Upper lobe of left lung (tissue), 6 donors: ENCODE results near the gene TJP3. TPM values are rescaled to one million over a fixed set of nuclear protein-coding genes. Genes with fewer than 3 reads are reported as not detected.

Source experiments
- ATAC-seq, 2 donors: fragments of 200-7000 bp; cut with Tn5 transposase; one replicate each; pipeline ENCODE4 v1.9.1; 2022; ENCODE audit warnings: mild to moderate bottlenecking in 2 of 2, moderate library complexity in 2 of 2; ENCODE audit not compliant: low FRiP score in 2 of 2
- DNase-seq, 2 donors: peaks; one replicate each; pipeline ENCODE4 v3.0.0-alpha.2; 2019 to 2020
- H3K27ac ChIP-seq, 4 donors: fragments of 200-600 bp; sonication (generic); one replicate each; pipeline ENCODE4 v1.5.1; 2016 to 2019
- H3K27me3 ChIP-seq, 4 donors: fragments of 200-600 bp; sonication (generic); one replicate each; pipeline ENCODE4 v1.5.1; 2017 to 2019
- H3K36me3 ChIP-seq, 4 donors: fragments of 200-600 bp; sonication (generic); one replicate each; pipeline ENCODE4 v1.5.1; 2016 to 2019
- H3K4me1 ChIP-seq, 4 donors: fragments of 200-600 bp; sonication (generic); one replicate each; pipeline ENCODE4 v1.5.1; 2018 to 2019
- H3K4me3 ChIP-seq, 4 donors: fragments of 200-600 bp; sonication (generic); one replicate each; pipeline ENCODE4 v1.5.1; 2017 to 2019; ENCODE audit warnings: mild to moderate bottlenecking in 2 of 4, moderate library complexity in 1 of 4
- H3K9me3 ChIP-seq, 4 donors: fragments of 200-600 bp; sonication (generic); one replicate each; pipeline ENCODE4 v1.5.1; 2018 to 2019
- CTCF ChIP-seq, 6 experiments: fragments of 450-650 bp in 4 of 6; fragments of 200-600 bp in 2 of 6; sonication (generic) in 2 of 6; IDR thresholded peaks; one replicate each; pipeline ENCODE4 v1.5.1; 2016 to 2019; ENCODE audit warnings: antibody characterized with exemption in 6 of 6
- EP300 ChIP-seq, 4 donors: sonication (generic); formaldehyde crosslinking; IDR thresholded peaks; one replicate each; pipeline ENCODE4 v1.5.1; 2017; ENCODE audit warnings: antibody characterized with exemption in 4 of 4, control low read depth in 2 of 4
- POLR2A ChIP-seq, 4 donors: fragments of 450-650 bp; IDR thresholded peaks; one replicate each; pipeline ENCODE4 v1.5.1; 2016 to 2017; ENCODE audit warnings: antibody characterized with exemption in 4 of 4, mild to moderate bottlenecking in 2 of 4
- POLR2AphosphoS5 ChIP-seq, 2 donors: sonication (generic); formaldehyde crosslinking; IDR thresholded peaks; one replicate each; pipeline ENCODE4 v1.5.1; 2017; ENCODE audit warnings: antibody characterized with exemption in 2 of 2
- WGBS, 2 donors: methylation state at CpG; one replicate each; pipeline ENCODE4 v1.1.5; 2017 to 2018; 5-methylcytosine and 5-hydroxymethylcytosine counted together
- total RNA-seq, 6 donors: library from RNA; depleted of rRNA in 4 of 6; stranded (reverse); fragments of >200 nt in 4 of 6; gene quantifications; one replicate each; pipeline versions ENCODE4 v1.1.0 to v1.2.1, GENCODE V29; 2016 to 2021
- donor health status: DM: no; HTN: no; CAD: no; lungs with moderate emphysema.
- donor health status: DM: no; HTN: yes; CAD: no; lungs with severe emphysema.

The TJP3 gene
- total RNA-seq, 6 donors from 2014 or later = 27.2 to 94.3 (median 55.5) TPM

GRCh38 chr19:3760871-3761361 is 52.7 kb downstream of the TJP3 start:
- Histone ChIP-seq H3K27ac (peak overlapping the region; percentile 83 to 99 (median 94)), H3K36me3 (peaks cover 0 to 40% (median 24%) of the 10 kb centered on the region in 4 donors), H3K4me1 (peaks cover 34 to 43% (median 38%) of the 10 kb centered on the region in 4 donors), H3K4me3 (peak overlapping the region; percentile 80 to 97 (median 84)), H3K27me3 (no peaks in the 10 kb centered on the region), H3K9me3 (no peaks in the 10 kb centered on the region)
- DNase-seq = no peak
- ATAC-seq = no peak
- TF ChIP-seq POLR2A (IDR thresholded peaks at IDR 0.05) (no peak), EP300 (IDR thresholded peaks at IDR 0.05) (no peak), CTCF (IDR thresholded peaks at IDR 0.05) (no peak), POLR2AphosphoS5 (IDR thresholded peaks at IDR 0.05) (no peak)
- 20 to 28% methylated on average over 7 of the region's 7 CpGs for WGBS, 2 donors

- Histone ChIP-seq H3K4me3 (peak within 1 kb of the TSS; percentile 80 to 97 (median 84)), H3K9me3 (no peaks in the 10 kb centered on the region), H3K4me1 (peaks cover 34 to 43% (median 38%) of the 10 kb centered on the region in 4 donors), H3K27ac (peak within 1 kb of the TSS; percentile 91 to 99 (median 98)), H3K27me3 (no peaks in the 10 kb centered on the region), H3K36me3 (peaks cover under 1 to 46% (median 30%) of the 10 kb centered on the region in 4 donors)
- peak; percentile 95 to 98 for DNase-seq
- WGBS, 2 donors = 5 to 14% methylated on average over 12 to 23 of the region's 45 CpGs
- ATAC-seq = peak; percentile 76 to 86
- TF ChIP-seq CTCF (IDR thresholded peaks at IDR 0.05) (peak; percentile 63 to 91 (median 78)), POLR2AphosphoS5 (IDR thresholded peaks at IDR 0.05) (peak; percentile 77 to 96), POLR2A (IDR thresholded peaks at IDR 0.05) (peak in 2 of 4 donors; percentile 80 to 88), EP300 (IDR thresholded peaks at IDR 0.05) (no peak)
These were observed 53.4 kb downstream of the TJP3 start, which contains the start of gene APBA3 for GRCh38 chr19:3761382-3762129. Gene APBA3, minus strand, starts transcription at chr19:3761692. Its CDS starts 1,428 bp downstream, at chr19:3760264.

GRCh38 chr19:3762130-3762473 is 53.9 kb downstream of the TJP3 start:
- H3K36me3 ChIP-seq = peaks cover 5 to 49% (median 33%) of the 10 kb centered on the region in 4 donors
- H3K27ac ChIP-seq = peak overlapping the region; percentile 91 to 99 (median 98)
- ATAC-seq (no peak), DNase-seq (no peak)
- peaks cover 34 to 43% (median 38%) of the 10 kb centered on the region in 4 donors for H3K4me1 ChIP-seq
- WGBS, 2 donors = 60 to 70% methylated on average over 1 of the region's 1 CpG
- no peaks in the 10 kb centered on the region for H3K27me3 ChIP-seq
- peak overlapping the region in 3 of 4 donors; percentile 46 to 66 (median 62) for H3K4me3 ChIP-seq
- TF ChIP-seq POLR2AphosphoS5 (IDR thresholded peaks at IDR 0.05) = no peak
- H3K9me3 ChIP-seq = no peaks in the 10 kb centered on the region

GRCh38 chr19:3762501-3763459 is 54.6 kb downstream of the TJP3 start, which contains the start of gene MRPL54:
Gene MRPL54, plus strand, starts transcription at chr19:3762682. Its CDS starts 19 bp downstream, at chr19:3762701.
- TF ChIP-seq POLR2AphosphoS5 (IDR thresholded peaks at IDR 0.05) = peak; percentile 90 to 95
- peak in 3 of 4 donors; percentile 52 to 93 (median 88) for TF ChIP-seq POLR2A (IDR thresholded peaks at IDR 0.05)
- peak in 1 of 6 experiments; percentile 5 for TF ChIP-seq CTCF (IDR thresholded peaks at IDR 0.05)
- peak in 1 of 4 donors; percentile 47 for TF ChIP-seq EP300 (IDR thresholded peaks at IDR 0.05)
- Histone ChIP-seq H3K4me1 (peaks cover 34 to 48% (median 38%) of the 10 kb centered on the region in 4 donors), H3K27ac (peak within 1 kb of the TSS; percentile 91 to 99 (median 98)), H3K9me3 (no peaks in the 10 kb centered on the region), H3K27me3 (no peaks in the 10 kb centered on the region), H3K4me3 (peak within 1 kb of the TSS; percentile 80 to 97 (median 84)), H3K36me3 (peaks cover 11 to 50% (median 37%) of the 10 kb centered on the region in 4 donors)
- ATAC-seq (peak; percentile 96 to 97), DNase-seq (peak; percentile 99)
- 3 to 7% methylated on average over 18 to 47 of the region's 47 CpGs for WGBS, 2 donors
